ENCODE results near the gene COG2. TPM values are rescaled to one million over a fixed set of nuclear protein-coding genes. Genes with fewer than 3 reads are reported as not detected.
"Not testable (repeated sequence)": the region's sequence is repeated elsewhere in the genome, so short reads cannot be mapped to it uniquely, and the experiment has no call there.

Gene COG2
- total RNA-seq, 1 experiment from 2014 or later, result 35.4 TPM

GRCh38 chr1:230650300-230650699 is 8.0 kb downstream of the COG2 start:
- in situ Hi-C loops (cut with HindIII; ENCODE audit: low pct_unique_long_range_greater_than_20kb, low sequenced_read_pairs), result no loop called here
- DNase-seq (ENCODE audit: low read depth, low spot score), result no peak

- in situ Hi-C loops (cut with HindIII; ENCODE audit: low pct_unique_long_range_greater_than_20kb, low sequenced_read_pairs), result no loop called here
- DNase-seq (ENCODE audit: low read depth, low spot score), result no peak
Measured at GRCh38 chr1:230651235-230651634, 9.0 kb downstream of the COG2 start.

GRCh38 chr1:230656719-230657118 is 14.4 kb downstream of the COG2 start:
- in situ Hi-C loops (cut with HindIII; ENCODE audit: low pct_unique_long_range_greater_than_20kb, low sequenced_read_pairs); DNase-seq (ENCODE audit: low read depth, low spot score): not testable (repeated sequence)

GRCh38 chr1:230658103-230658502 is 15.8 kb downstream of the COG2 start:
- in situ Hi-C loops (cut with HindIII; ENCODE audit: low pct_unique_long_range_greater_than_20kb, low sequenced_read_pairs); DNase-seq (ENCODE audit: low read depth, low spot score): not testable (repeated sequence)

DNA sequence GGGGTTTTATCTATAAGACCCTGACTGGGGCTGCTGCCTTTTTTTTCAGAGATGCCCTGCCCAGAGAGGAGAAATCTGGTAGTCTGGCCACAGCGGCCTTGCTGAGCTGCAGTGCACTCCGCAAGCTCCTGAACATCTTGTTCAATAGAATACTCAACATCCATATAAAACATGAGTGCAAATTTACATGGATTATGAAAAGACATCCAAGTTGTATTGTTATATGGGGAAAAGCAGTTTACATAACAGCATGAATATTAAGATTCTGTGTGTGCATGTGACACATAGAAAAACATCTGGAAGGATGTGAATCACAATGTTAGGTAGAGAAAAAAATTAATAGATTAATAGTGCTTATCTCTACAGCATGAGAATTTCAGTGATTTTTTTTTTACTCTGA is 16.4 kb downstream of the COG2 start:
- in situ Hi-C loops (cut with HindIII; ENCODE audit: low pct_unique_long_range_greater_than_20kb, low sequenced_read_pairs), result no loop called here
- DNase-seq (ENCODE audit: low read depth, low spot score), result no peak

GRCh38 chr1:230661976-230662375 is 19.7 kb downstream of the COG2 start:
- in situ Hi-C loops (cut with HindIII; ENCODE audit: low pct_unique_long_range_greater_than_20kb, low sequenced_read_pairs), result no loop called here
- DNase-seq (ENCODE audit: low read depth, low spot score), result no peak

GRCh38 chr1:230668227-230668626 is 25.9 kb downstream of the COG2 start:
- DNase-seq (ENCODE audit: low read depth, low spot score), result no peak
- in situ Hi-C loops (cut with HindIII; ENCODE audit: low pct_unique_long_range_greater_than_20kb, low sequenced_read_pairs), result no loop called here

DNA sequence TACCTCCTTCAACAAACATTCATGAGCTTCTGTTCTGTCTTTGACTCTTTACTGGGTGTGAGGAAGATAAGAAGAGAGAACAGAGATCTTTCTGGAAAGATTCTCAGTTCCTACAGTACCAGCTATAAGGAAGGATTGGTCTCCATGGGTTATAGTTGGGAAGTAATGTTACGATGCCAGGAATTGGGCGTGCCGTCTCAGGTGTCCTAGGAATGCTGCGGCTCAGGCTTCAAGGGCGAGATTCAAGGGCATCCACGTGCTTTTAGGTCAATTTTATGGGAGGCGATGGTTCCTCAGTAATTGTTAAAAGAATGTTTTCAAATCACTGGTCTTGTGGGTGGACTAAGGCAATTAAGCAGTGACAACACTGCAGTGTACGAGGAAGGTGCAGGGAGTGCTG is 27.3 kb downstream of the COG2 start:
- in situ Hi-C loops (cut with HindIII; ENCODE audit: low pct_unique_long_range_greater_than_20kb, low sequenced_read_pairs), result no loop called here
- no peak for DNase-seq (ENCODE audit: low read depth, low spot score)

GRCh38 chr1:230674581-230674980 is 32.3 kb downstream of the COG2 start:
- in situ Hi-C loops (cut with HindIII; ENCODE audit: low pct_unique_long_range_greater_than_20kb, low sequenced_read_pairs), result no loop called here
- no peak for DNase-seq (ENCODE audit: low read depth, low spot score)

- in situ Hi-C loops (cut with HindIII; ENCODE audit: low pct_unique_long_range_greater_than_20kb, low sequenced_read_pairs), result no loop called here
- DNase-seq (ENCODE audit: low read depth, low spot score), result no peak
Measured at GRCh38 chr1:230677200-230677599, 34.9 kb downstream of the COG2 start.

DNA sequence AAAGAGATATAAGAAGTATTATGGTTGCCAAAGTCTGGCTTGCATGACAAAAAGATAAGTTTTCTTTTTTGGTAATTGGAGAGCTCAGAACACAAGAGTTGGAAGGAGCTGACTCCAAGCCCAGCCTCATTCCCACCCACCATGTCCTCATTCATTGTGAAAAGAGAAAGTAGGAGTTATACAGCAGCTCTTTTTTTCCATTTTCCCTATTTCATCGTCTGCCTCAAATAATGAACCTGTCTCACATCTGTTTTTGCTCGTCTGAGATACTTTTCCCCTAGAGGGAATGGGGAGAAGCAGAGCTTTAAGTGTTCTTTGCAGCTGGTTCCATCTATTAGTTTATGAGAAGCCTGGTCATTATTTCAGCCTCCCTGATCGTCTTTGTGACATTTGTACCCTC is 36.9 kb downstream of the COG2 start:
- DNase-seq (ENCODE audit: low read depth, low spot score), result no peak

DNA sequence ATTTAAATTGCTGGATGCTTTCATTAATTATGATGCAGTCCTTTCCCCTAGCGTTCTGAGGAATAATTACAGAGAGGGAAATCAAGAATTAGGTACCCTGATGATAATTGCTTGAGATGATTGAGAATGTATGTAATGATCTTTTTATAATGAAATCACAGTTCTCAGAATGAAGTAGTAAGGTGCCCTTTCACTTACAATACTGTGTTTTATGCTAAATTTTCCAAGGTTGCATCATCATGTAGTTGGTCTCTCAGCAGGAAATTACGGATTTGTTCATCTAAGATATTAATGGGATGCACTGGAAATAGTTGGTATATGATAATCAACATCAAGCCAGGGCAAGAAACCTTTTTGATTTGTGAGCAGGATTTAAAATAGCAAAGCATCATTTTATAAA is 37.5 kb downstream of the COG2 start:
- in situ Hi-C loops (cut with HindIII; ENCODE audit: low pct_unique_long_range_greater_than_20kb, low sequenced_read_pairs), result no loop called here
- no peak for DNase-seq (ENCODE audit: low read depth, low spot score)

More for the DNA sequence above, 36.9 kb downstream of the COG2 start:
- in situ Hi-C loops (cut with HindIII; ENCODE audit: low pct_unique_long_range_greater_than_20kb, low sequenced_read_pairs), result no loop called here

GRCh38 chr1:230680300-230681025 is 38.2 kb downstream of the COG2 start:
- in situ Hi-C loops (cut with HindIII; ENCODE audit: low pct_unique_long_range_greater_than_20kb, low sequenced_read_pairs), result no loop called here
- DNase-seq (ENCODE audit: low read depth, low spot score), result no peak

DNA sequence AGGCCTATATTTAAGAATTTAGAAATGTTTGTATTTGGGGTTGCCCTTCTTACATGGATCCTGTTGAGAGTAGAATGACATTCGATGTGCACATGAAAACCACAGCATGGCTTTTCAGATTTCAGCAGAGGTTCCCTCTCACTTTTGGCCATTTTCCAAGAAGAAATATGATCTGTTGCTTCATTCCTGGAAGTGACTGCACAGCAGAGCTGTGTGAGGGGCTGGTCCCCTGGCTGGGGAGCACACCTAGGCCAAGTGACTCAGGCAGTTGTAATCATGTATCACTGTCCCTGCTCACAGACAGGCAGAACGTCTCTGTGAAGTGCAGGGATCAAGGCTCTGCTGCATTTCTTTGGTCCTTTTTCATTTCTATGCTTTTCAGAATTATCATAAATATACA is 39.3 kb downstream of the COG2 start:
- in situ Hi-C loops (cut with HindIII; ENCODE audit: low pct_unique_long_range_greater_than_20kb, low sequenced_read_pairs), result no loop called here
- no peak for DNase-seq (ENCODE audit: low read depth, low spot score)

DNA sequence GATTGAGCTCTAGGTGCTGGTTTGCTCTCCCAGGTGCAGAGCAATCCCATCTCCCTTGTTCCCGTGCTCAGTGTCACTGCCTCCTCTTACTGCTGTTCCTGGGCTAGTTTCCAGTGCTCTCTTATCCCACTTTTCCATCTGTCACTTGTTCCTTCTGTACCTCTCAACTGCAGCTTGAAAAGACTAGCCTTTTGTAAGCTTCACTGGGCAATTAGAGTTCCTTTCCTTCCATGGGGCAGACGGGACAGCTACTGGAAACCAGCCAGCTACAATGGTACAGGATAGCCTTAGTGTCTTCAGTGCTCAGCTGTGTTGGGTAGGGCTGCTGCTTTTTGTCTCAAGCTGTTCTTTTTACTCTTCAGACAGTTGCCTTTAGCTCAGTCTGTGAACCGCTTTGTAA is 40.0 kb downstream of the COG2 start:
- in situ Hi-C loops (cut with HindIII; ENCODE audit: low pct_unique_long_range_greater_than_20kb, low sequenced_read_pairs), result no loop called here
- no peak for DNase-seq (ENCODE audit: low read depth, low spot score)

GRCh38 chr1:230682882-230683610 is 40.8 kb downstream of the COG2 start:
- in situ Hi-C loops (cut with HindIII; ENCODE audit: low pct_unique_long_range_greater_than_20kb, low sequenced_read_pairs), result no loop called here

DNA sequence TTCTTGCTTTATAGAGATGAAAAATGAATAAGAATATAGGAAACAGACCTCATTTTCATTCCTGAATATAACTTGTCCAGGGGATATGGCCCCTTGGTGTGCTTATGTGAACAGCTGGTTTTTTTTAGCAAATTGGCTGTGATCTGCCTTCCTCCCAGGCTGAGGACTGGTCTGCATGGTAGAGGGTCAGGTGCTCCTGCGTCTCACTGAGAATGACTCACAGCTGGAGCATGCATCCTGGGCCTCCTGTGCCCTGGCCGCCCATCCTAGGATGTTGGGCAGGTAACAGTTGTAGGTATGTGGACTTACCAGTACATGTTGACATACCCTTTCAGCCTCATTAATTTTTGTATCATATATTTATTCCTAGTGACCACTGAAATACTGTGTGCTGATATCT is 41.9 kb downstream of the COG2 start:
- no peak for DNase-seq (ENCODE audit: low read depth, low spot score)
- in situ Hi-C loops (cut with HindIII; ENCODE audit: low pct_unique_long_range_greater_than_20kb, low sequenced_read_pairs), result no loop called here

More at GRCh38 chr1:230682882-230683610, 40.8 kb downstream of the COG2 start:
- DNase-seq (ENCODE audit: low read depth, low spot score), result no peak

DNA sequence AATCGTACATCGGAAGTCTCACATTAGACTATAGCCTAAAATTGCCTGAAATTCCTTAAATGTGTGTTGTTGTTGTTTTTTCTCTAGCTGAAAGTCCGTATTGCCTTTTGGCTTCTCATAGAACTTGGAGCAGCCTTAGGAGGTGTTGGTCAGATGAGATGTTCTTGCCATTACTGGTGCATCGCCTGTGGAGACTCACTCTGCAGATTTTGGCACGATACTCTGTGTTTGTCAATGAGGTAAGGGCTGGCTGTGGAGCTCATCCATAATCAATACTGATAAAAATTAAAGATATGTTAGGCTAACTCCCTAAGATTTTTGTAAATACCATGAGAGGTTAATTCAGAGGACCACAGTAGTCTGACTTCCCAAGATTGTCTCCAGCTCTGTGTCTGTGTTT is 42.7 kb downstream of the COG2 start:
- no peak for DNase-seq (ENCODE audit: low read depth, low spot score)
- in situ Hi-C loops (cut with HindIII; ENCODE audit: low pct_unique_long_range_greater_than_20kb, low sequenced_read_pairs), result no loop called here

GRCh38 chr1:230686747-230687146 is 44.5 kb downstream of the COG2 start:
- in situ Hi-C loops (cut with HindIII; ENCODE audit: low pct_unique_long_range_greater_than_20kb, low sequenced_read_pairs), result no loop called here
- no peak for DNase-seq (ENCODE audit: low read depth, low spot score)

Measured in SK-MEL-5 (cell line).